NCI-H2029 treated with DMSO at 0.1 percent for 48 hours (cell line): ENCODE measurements around the gene SEMA5B.

Experiments
- DNase-seq: peaks from one replicate; lab custom pipeline; 2025; lab: John Stamatoyannopoulos, UW

Gene SEMA5B

GRCh38 chr3:122943828-122944190 lies 83.8 kb downstream of the SEMA5B start:
- DNase-seq: no peak

GRCh38 chr3:122942937-122943827 lies 84.4 kb downstream of the SEMA5B start:
- peak; percentile 40 for DNase-seq

GRCh38 chr3:122942239-122942638 lies 85.3 kb downstream of the SEMA5B start:
- DNase-seq: no peak

GRCh38 chr3:122941228-122942206 lies 86.0 kb downstream of the SEMA5B start:
- DNase-seq: no peak

DNA sequence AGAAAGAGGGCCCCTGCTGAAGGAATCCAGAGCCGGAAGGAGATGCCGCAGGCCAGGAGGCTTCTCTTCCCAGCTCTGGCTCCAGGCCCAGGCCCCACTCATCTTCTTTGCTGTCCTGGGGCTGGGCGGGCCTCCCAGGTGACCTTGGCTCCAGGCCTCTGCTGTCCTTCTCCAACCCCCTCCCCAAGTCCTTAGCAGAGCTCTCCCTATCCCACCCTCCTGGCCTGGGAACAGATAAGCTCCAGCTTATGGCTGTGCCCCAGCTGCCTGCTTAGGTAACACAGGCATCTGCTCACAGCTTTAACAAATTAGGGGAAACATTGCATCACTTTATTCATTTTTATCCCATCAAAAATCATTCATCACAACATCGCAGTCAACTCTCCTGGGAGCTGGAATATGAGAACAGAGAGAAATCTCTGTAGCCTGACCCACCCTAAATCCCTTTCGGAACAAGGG lies 86.9 kb downstream of the SEMA5B start:
- DNase-seq: no peak

- no peak for DNase-seq
These were observed 88.7 kb downstream of the SEMA5B start for GRCh38 chr3:122938783-122939425.

- DNase-seq: no peak
These were observed 89.8 kb downstream of the SEMA5B start for GRCh38 chr3:122937745-122938144.

DNA sequence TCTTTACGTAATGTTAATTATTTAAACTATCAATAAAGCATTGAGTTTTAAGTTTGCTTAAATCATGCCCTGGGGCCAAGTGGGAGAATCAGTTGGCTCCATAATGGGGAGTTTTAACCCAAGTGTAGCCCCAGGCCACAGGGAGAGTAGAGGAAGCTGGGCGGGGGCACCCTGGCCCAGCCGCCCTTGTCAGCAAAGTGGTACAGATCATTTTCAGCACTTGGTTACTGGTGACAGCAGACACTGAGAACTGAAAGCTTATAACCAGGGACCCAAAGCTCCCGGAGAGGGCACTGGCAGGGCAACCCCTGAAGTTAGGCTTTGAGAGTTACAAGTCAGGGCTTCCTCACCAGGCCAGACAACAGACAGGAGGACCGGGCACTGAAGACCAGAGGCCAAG lies 90.6 kb downstream of the SEMA5B start:
- no peak for DNase-seq

DNA sequence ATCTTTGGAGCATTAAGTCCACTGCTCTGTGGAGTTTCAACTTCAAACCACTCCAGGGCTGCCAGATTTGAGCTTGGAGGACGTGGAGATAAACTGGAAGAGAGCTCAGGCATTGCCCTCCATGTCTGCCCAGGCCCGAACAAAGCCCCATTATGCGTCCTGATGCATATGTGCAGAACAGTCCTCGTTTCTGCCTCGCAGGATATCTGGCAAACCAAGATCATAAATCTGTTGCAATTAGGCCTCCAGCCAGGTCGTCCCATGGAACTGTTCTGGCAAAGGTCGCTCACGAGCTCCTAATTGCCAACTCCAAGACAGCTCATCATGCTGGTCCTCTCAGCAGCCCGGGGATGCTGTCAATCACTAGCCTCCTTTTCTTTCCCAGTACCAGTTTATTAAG lies 91.2 kb downstream of the SEMA5B start:
- DNase-seq: no peak

GRCh38 chr3:122934251-122934650 lies 93.3 kb downstream of the SEMA5B start:
- DNase-seq: no peak

- DNase-seq: no peak
These were observed 95.2 kb downstream of the SEMA5B start for GRCh38 chr3:122932251-122932967.

- DNase-seq: no peak
These were observed 95.9 kb downstream of the SEMA5B start for GRCh38 chr3:122931636-122932035.

DNA sequence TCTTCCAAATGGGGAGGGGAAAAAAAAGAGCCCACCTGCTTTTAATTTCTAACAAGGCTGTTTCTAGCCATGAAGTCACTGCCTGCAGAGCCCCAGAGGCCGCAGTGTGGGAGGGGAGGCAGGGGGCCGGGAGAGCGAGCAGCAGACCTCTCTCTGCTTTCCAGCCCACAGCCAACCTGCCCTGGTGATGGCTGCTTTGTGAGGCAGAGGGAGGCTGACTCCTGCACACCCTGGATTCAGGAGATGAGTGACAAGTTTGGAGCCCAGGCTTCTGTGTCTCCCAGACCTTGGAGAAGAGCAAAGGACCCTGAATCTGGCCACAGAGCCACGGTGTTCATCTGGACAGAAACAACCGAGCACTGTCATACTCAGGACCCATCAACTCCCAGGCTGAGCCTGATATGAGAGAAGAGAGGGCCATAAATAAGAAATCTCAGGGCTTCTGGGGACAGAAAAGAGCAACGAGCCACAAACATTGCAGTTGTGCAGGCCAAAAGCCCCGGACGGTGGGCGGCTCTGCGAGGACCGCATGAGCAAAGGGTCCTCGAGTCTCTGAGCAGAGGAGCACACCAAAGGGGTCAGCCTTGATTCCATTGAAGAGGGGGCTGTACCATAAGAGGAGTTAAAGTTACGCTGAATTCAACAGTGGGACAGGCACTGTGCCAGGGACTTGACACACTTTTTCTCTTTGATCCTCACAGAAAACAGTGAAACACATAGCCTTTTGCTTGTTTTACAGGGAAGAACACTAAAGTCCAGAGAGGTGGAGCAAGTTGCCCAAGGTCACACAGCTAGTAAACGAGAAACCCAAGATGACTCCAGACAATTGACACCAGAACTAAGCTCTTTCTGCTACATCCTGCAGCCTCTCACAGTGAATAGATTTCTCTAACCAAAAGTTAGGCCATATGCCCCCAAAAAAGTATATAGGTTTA lies 97.2 kb downstream of the SEMA5B start:
- no peak for DNase-seq

DNA sequence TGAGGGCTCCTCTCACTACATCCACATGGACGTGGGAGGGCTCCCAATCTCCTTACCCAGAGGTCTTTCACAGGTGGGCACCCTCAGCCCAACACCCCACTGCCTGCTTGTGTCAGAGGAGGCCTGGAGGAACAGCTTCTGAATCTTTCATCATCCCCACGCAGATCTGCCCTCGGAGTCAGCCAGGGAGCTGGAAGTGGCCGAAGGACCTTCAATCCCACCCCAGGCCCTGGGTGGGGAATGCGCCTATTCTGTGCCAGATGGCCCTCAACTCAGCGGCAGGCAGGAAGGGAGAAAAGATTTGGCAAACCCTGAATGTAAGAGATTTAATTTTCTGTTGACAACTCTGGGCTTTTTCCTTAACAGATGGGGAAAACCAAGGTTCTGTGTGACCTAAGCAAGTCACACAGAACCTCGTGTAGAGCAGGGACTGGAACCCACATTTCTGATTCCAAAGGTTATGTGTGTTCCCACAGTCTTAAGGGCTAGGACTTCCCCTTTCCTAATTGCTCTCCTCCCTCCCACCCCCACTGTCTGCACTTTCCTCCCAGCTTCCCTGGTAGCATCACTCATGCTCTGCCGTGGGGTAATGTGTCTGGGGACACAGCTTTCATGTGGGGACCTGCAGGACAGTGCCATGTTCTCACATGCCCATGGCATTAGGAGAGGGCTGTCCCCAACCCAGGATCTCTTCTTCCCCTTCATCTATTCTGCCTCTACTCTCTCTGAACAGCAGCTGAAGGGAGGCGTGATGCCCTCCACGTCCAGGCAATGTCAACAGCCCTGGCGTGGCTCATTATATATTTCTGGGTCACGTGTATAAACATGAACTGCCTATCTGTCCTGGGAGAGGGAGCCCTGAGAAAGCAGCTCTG lies 98.1 kb downstream of the SEMA5B start:
- no peak for DNase-seq

DNA sequence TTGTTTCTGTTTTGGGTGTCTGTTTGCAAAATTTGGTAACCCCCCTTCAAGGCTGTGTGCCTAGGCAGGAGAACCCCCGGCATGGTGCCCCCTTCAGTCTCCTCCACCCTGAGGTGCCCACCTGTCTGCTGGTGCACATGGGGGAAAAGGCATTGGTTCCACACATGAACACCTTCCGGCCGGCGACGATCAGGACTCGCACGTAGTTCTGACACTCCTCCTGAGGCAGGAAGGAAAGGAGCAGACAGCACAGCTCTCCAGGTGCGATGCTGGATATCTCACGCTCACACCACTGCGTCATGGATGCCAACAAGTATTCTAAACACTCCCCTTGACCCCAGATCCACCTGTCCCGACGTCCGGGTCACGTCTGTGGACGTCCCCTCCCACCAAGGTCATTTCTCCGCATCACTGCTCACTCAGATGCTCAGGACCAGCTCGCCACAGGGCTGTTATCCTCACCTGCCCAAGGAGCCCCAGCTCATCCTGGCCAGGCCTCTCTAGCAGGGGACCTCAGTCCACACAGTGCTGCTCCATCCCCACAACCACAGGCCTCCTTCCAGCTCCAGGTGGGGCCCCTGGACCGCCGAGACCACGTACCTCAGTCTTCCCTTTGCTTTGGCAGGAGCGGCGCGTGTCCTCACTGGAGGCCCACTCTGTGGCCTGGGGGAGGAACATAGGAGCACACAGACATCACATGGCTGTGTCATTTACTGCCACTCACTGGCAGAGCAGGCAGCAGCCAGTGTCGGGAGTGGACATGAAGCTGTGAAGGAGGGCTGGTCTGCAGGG lies 99.0 kb downstream of the SEMA5B start:
- no peak for DNase-seq

GRCh38 chr3:122927726-122928125 lies 99.8 kb downstream of the SEMA5B start:
- DNase-seq: no peak

- DNase-seq: no peak
These were observed 100.8 kb downstream of the SEMA5B start for GRCh38 chr3:122926811-122927210.

DNA sequence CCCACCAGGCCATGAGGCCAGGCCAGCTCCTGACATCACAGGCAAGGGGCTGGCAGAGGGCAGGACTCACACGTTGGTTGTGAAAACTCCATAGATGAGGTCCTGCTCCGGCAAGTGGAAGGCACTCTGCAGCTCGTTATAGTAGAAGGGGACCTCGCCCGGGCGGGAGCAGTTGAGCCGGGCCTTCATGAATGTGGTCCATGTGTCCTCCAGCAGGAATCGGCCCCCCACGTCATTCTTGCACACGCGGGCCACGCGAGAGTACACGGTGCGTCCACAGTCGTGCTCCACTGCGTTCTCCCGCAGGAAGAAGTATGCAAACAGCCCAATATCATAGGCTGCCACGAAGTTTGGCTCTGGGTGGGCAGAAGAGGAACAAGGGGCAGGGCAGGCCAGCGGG lies 101.2 kb downstream of the SEMA5B start:
- no peak for DNase-seq

GRCh38 chr3:122925756-122926155 lies 101.8 kb downstream of the SEMA5B start:
- no peak for DNase-seq
